ENCODE measurements around the gene ACSS3.
A peak's percentile ranks its signal among the peaks of the same experiment; 100 is the strongest.

Gene ACSS3

DNA sequence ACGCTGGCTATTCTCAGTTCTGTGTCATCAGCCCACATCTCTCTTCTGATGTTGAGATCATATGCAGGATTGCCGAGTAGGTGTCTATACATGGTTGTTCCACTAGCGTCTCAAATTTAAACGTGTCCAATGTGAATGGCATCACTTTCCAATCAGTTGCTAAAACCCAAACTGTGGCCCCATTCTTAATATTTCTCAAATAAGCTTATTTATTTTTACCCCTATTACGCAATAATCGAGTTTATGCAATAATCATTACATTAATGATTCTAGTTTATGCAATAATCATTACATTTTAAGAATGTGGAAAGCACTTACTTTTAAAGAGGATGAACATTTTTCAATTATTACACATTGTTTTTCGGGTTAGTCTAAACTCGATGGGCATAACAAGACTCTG lies 47.8 kb downstream of the ACSS3 start:
- no peak for DNase-seq (ENCODE audit: low read depth)
- no peak overlapping the region for H3K4me3 ChIP-seq (ENCODE audit: low read length)
- TF ChIP-seq CTCF (conservative IDR thresholded peaks at IDR 0.05; ENCODE audit: low read length) = no peak

DNA sequence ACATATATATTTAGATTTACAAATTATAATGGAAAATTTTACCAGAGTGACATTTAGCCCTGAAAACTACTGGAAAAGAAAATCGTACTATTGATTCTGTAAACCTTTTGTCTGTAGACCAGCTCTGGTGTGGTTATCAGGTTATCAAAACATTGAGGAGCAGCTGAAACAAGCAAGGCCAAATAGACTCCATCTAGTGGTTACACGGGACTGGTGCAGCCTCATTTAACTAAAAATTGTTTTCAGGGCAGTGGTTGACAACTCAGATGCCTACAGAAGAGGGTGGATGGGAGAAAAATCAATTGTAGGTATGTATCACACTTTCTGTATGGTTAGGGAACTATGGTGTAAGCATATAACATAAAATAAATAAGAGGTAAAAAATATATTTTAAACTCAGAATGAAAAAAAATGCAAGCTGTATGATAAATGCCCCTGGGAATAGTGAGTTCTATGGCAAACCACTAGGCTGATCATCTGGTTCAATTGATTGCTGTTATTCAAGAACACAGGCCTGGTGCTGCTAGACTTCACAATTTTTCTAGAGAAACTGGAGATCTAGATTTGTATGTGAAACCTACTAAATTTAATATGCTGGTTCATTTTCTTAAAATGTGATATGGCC lies 51.2 kb downstream of the ACSS3 start:
- peak; percentile 51 for DNase-seq (ENCODE audit: low read depth)
- TF ChIP-seq CTCF (conservative IDR thresholded peaks at IDR 0.05; ENCODE audit: low read length) = peak; percentile 96
- H3K4me3 ChIP-seq (ENCODE audit: low read length) = no peak overlapping the region

DNA sequence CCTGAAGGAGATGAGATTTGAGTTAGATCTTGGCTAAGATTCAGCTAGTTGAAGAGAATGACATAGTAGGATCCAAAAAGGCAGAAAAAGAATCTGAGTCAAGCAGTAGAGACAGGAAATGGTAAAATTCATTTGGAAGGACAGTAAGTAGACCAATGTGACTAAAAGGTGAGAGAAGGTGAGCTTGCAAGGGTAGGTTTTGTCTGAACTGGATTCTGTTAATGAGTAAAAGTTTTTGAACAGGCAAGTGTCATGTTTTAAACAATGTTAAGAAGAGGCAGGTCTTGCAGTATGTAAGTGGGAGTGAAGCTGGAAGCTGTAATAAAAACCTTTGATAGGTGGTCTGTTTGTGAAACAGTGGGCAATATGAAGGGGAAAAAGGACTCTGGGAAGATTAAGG lies 58.6 kb downstream of the ACSS3 start:
- no peak for DNase-seq (ENCODE audit: low read depth)

GRCh38 chr12:81137801-81138200 lies 59.9 kb downstream of the ACSS3 start:
- DNase-seq (ENCODE audit: low read depth) = no peak
- TF ChIP-seq CTCF (conservative IDR thresholded peaks at IDR 0.05; ENCODE audit: low read length) = no peak
- no peak overlapping the region for H3K4me3 ChIP-seq (ENCODE audit: low read length)

More for the DNA sequence above, 58.6 kb downstream of the ACSS3 start:
- no peak overlapping the region for H3K4me3 ChIP-seq (ENCODE audit: low read length)
- no peak for TF ChIP-seq CTCF (conservative IDR thresholded peaks at IDR 0.05; ENCODE audit: low read length)

- no peak for TF ChIP-seq CTCF (conservative IDR thresholded peaks at IDR 0.05; ENCODE audit: low read length)
- no peak overlapping the region for H3K4me3 ChIP-seq (ENCODE audit: low read length)
- no peak for DNase-seq (ENCODE audit: low read depth)
These were observed 63.3 kb downstream of the ACSS3 start for GRCh38 chr12:81141217-81141616.

- no peak for TF ChIP-seq CTCF (conservative IDR thresholded peaks at IDR 0.05; ENCODE audit: low read length)
- no peak for DNase-seq (ENCODE audit: low read depth)
- no peak overlapping the region for H3K4me3 ChIP-seq (ENCODE audit: low read length)
These were observed 65.2 kb downstream of the ACSS3 start for GRCh38 chr12:81143057-81143456.

All from AG10803 (cell line).